H1 (cell line): ENCODE results near the gene SETD1B.

Experiments used
- BCL11A ChIP-seq, 2 experiments: IDR thresholded peaks; one replicate each; pipeline ENCODE4 v1.6.1; 2011; ENCODE audit warnings: low read depth in 2 of 2, low read length in 2 of 2, mild to moderate bottlenecking in 2 of 2
- CHD2 ChIP-seq: IDR thresholded peaks from 2 replicates; pipeline ENCODE4 v1.6.1; 2012; ENCODE audit warnings: low read length, improper control_type of control experiment
- CTCF ChIP-seq, 3 experiments: IDR thresholded peaks; 1 replicate in 2 of 3; 2 replicates in 1 of 3; pipeline versions ENCODE4 v1.5.1 to v1.6.1; 2011; ENCODE audit warnings: low read length in 3 of 3, mild to moderate bottlenecking in 3 of 3, inconsistent platforms in 2 of 3, low read depth in 1 of 3, moderate library complexity in 1 of 3; ENCODE audit not compliant: insufficient read depth in 1 of 3; ENCODE audit errors: control extremely low read depth in 1 of 3
- EP300 ChIP-seq, 2 experiments: IDR thresholded peaks; 1 replicate in 1 of 2; 2 replicates in 1 of 2; pipeline ENCODE4 v1.6.1; 2011 to 2012; ENCODE audit warnings: low read depth in 2 of 2, low read length in 2 of 2, mild to moderate bottlenecking in 2 of 2, borderline replicate concordance in 1 of 2, inconsistent platforms in 1 of 2, moderate library complexity in 1 of 2
- EZH2 ChIP-seq: fragments of 200-600 bp; sonication (generic); IDR thresholded peaks from 2 replicates; pipeline ENCODE4 v1.7.1; 2012; ENCODE audit warnings: low read depth, mild to moderate bottlenecking, moderate library complexity, low read length, inconsistent platforms; ENCODE audit not compliant: severe bottlenecking
- POLR2A ChIP-seq, 2 experiments: IDR thresholded peaks; 1 replicate in 1 of 2; 2 replicates in 1 of 2; pipeline ENCODE4 v1.6.1; 2011; ENCODE audit warnings: low read depth in 2 of 2, low read length in 2 of 2, mild to moderate bottlenecking in 2 of 2; ENCODE audit errors: control extremely low read depth in 1 of 2
- POLR2AphosphoS5 ChIP-seq: IDR thresholded peaks from 2 replicates; pipeline ENCODE4 v1.6.1; 2011; ENCODE audit warnings: low read depth, low read length
- SRF ChIP-seq: IDR thresholded peaks from 2 replicates; pipeline ENCODE4 v1.6.1; 2011; ENCODE audit warnings: mild to moderate bottlenecking, low read depth, low read length, moderate library complexity
- SUZ12 ChIP-seq: fragments of 200-600 bp; sonication (generic); IDR thresholded peaks from 2 replicates; pipeline ENCODE4 v1.6.1; 2012; ENCODE audit warnings: mild to moderate bottlenecking, inconsistent platforms, low read length, moderate library complexity, mixed read lengths
- TBP ChIP-seq: IDR thresholded peaks from 2 replicates; pipeline ENCODE4 v1.6.1; 2011; ENCODE audit warnings: low read depth, low read length, improper control_type of control experiment
- TEAD4 ChIP-seq: IDR thresholded peaks from 2 replicates; pipeline ENCODE4 v1.6.1; 2012; ENCODE audit warnings: low read depth, low read length, inconsistent platforms, mixed read lengths

GRCh38 chr12:121873216-121873569 lies 69.4 kb downstream of the SETD1B start:
- no peak for TF ChIP-seq CHD2
- TF ChIP-seq POLR2AphosphoS5 = no peak
- no peak for TF ChIP-seq POLR2A (IDR thresholded peaks at IDR 0.05; ENCODE audit: control extremely low read depth in 1 of 2, low read depth in 2 of 2, low read length in 2 of 2)
- no peak for TF ChIP-seq CTCF (IDR thresholded peaks at IDR 0.05; ENCODE audit: control extremely low read depth in 1 of 3, insufficient read depth in 1 of 3, low read depth in 1 of 3, low read length in 3 of 3)
- TF ChIP-seq BCL11A (IDR thresholded peaks at IDR 0.05; ENCODE audit: low read depth in 2 of 2, low read length in 2 of 2) = no peak
- no peak for TF ChIP-seq EP300 (IDR thresholded peaks at IDR 0.05; ENCODE audit: borderline replicate concordance in 1 of 2, low read depth in 2 of 2, low read length in 2 of 2)
- no peak for TF ChIP-seq SUZ12
- no peak for TF ChIP-seq EZH2
- no peak for TF ChIP-seq TBP
- no peak for TF ChIP-seq TEAD4
- TF ChIP-seq SRF = no peak
